Liver (tissue), 9 donors: ENCODE measurements around the gene ELOB. TPM values are rescaled to one million over a fixed set of nuclear protein-coding genes. Genes with fewer than 3 reads are reported as not detected.

Experiments used
- DNase-seq: peaks from one replicate; pipeline ENCODE4 v3.0.0-alpha.2; 2017; ENCODE audit warnings: low spot score
- H3K27ac ChIP-seq, 2 donors: one replicate each; pipeline ENCODE4 v1.7.0; 2013; ENCODE audit warnings: inconsistent platforms in 2 of 2, low read length in 2 of 2, control low read depth in 1 of 2, low read depth in 1 of 2, mild to moderate bottlenecking in 1 of 2
- H3K27me3 ChIP-seq, 4 donors: one replicate each; pipeline versions ENCODE4 v1.6.1 to v1.7.0; 2013; ENCODE audit warnings: low read length in 3 of 4, inconsistent platforms in 1 of 4, mild to moderate bottlenecking in 1 of 4, moderate library complexity in 1 of 4; ENCODE audit not compliant: control insufficient read depth in 4 of 4, insufficient read depth in 4 of 4
- H3K36me3 ChIP-seq, 4 donors: one replicate each; pipeline versions ENCODE4 v1.6.1 to v1.7.0; 2013; ENCODE audit warnings: low read length in 3 of 4, mild to moderate bottlenecking in 3 of 4, low read depth in 1 of 4, moderate library complexity in 1 of 4; ENCODE audit not compliant: control insufficient read depth in 4 of 4, insufficient read depth in 3 of 4
- H3K4me1 ChIP-seq, 4 donors: one replicate each; pipeline versions ENCODE4 v1.6.1 to v1.7.0; 2013; ENCODE audit warnings: low read length in 3 of 4, mild to moderate bottlenecking in 3 of 4, moderate library complexity in 1 of 4; ENCODE audit not compliant: control insufficient read depth in 4 of 4, insufficient read depth in 4 of 4
- H3K4me3 ChIP-seq, 3 donors: one replicate each; pipeline versions ENCODE4 v1.6.1 to v1.7.0; 2013; ENCODE audit warnings: low read length in 3 of 3, control low read depth in 1 of 3, low read depth in 1 of 3, mild to moderate bottlenecking in 1 of 3
- H3K9ac ChIP-seq, 2 donors: one replicate each; pipeline ENCODE4 v1.7.0; 2013; ENCODE audit warnings: low read length in 2 of 2, mild to moderate bottlenecking in 2 of 2, moderate library complexity in 2 of 2, control low read depth in 1 of 2, low read depth in 1 of 2
- H3K9me3 ChIP-seq, 4 donors: one replicate each; pipeline versions ENCODE4 v1.6.1 to v1.7.0; 2013; ENCODE audit warnings: low read length in 3 of 4; ENCODE audit not compliant: control insufficient read depth in 4 of 4
- FOXA1 ChIP-seq: IDR thresholded peaks from 2 replicates; pipeline ENCODE4 v1.6.1; 2016; ENCODE audit warnings: antibody characterized with exemption
- FOXA2 ChIP-seq: IDR thresholded peaks from 2 replicates; pipeline ENCODE4 v1.6.1; 2016; ENCODE audit warnings: antibody characterized with exemption
- GABPA ChIP-seq, 2 donors: IDR thresholded peaks in 1 of 2; conservative IDR thresholded peaks in 1 of 2; 2 replicates each; pipeline ENCODE4 v1.6.1; 2016; ENCODE audit warnings: antibody characterized with exemption in 2 of 2, mild to moderate bottlenecking in 1 of 2, moderate library complexity in 1 of 2
- HNF4G ChIP-seq: IDR thresholded peaks from 2 replicates; pipeline ENCODE4 v1.6.1; 2016; ENCODE audit warnings: antibody characterized with exemption
- JUND ChIP-seq, 2 donors: IDR thresholded peaks; 2 replicates each; pipeline ENCODE4 v1.6.1; 2016; ENCODE audit warnings: antibody characterized with exemption in 2 of 2
- NR2F2 ChIP-seq: IDR thresholded peaks from 2 replicates; pipeline ENCODE4 v1.6.1; 2016; ENCODE audit warnings: antibody characterized with exemption
- RAD21 ChIP-seq, 2 donors: IDR thresholded peaks; 2 replicates each; pipeline ENCODE4 v1.6.1; 2016; ENCODE audit warnings: antibody characterized with exemption in 2 of 2, mild to moderate bottlenecking in 2 of 2
- SP1 ChIP-seq: IDR thresholded peaks from 2 replicates; pipeline ENCODE4 v1.6.1; 2018; ENCODE audit warnings: antibody characterized with exemption, mild to moderate bottlenecking
- TAF1 ChIP-seq: conservative IDR thresholded peaks from 2 replicates; pipeline ENCODE4 v1.6.1; 2016; ENCODE audit warnings: antibody characterized with exemption, mild to moderate bottlenecking
- WGBS: extraction: QIAGEN DNeasy Blood & Tissue Kit; methylation state at CpG from one replicate; pipeline ENCODE4 v1.1.7; 2013; 5-methylcytosine and 5-hydroxymethylcytosine counted together
- polyA plus RNA-seq, 2 donors: library from polyadenylated mRNA; stranded (reverse) in 1 of 2; unstranded in 1 of 2; fragments of 200-250 nt in 1 of 2; fragments of >200 nt in 1 of 2; fragmentation: Nextera tagmentation in 1 of 2; extraction: Ambion mirVana in 1 of 2; gene quantifications; one replicate each; pipeline versions ENCODE4 v1.2.1 to v1.2.3, GENCODE V29; 2013 to 2015
- total RNA-seq, 2 donors: library from RNA; depleted of rRNA; stranded (reverse); fragments of >200 nt; gene quantifications; one replicate each; pipeline ENCODE4 v1.2.3, GENCODE V29; 2014
- TF ChIP-seq, protein P1 (sequence below): IDR thresholded peaks from 2 replicates; pipeline ENCODE4 v1.6.1; 2016; ENCODE audit warnings: antibody characterized with exemption
- TF ChIP-seq, protein P2 (sequence below): IDR thresholded peaks from 2 replicates; pipeline ENCODE4 v1.6.1; 2016; ENCODE audit warnings: antibody characterized with exemption
- TF ChIP-seq, protein P3 (sequence below): fragments of 150-350 bp; IDR thresholded peaks from 2 replicates; pipeline ENCODE4 v1.5.1; 2017; ENCODE audit warnings: improper control_type of control experiment, low read depth, low read length; ENCODE audit not compliant: missing input control
- TF ChIP-seq, protein P4 (sequence below): IDR thresholded peaks from 2 replicates; pipeline ENCODE4 v1.6.1; 2016; ENCODE audit warnings: antibody characterized with exemption, mild to moderate bottlenecking
- donor health status: healthy.
- donor health status: healthy.
- donor health status: healthy.
- donor health status: healthy.
- donor health status: healthy.

ELOB gene
- total and polyA plus RNA-seq, 4 donors: 114 to 395 (median 313) TPM

DNA sequence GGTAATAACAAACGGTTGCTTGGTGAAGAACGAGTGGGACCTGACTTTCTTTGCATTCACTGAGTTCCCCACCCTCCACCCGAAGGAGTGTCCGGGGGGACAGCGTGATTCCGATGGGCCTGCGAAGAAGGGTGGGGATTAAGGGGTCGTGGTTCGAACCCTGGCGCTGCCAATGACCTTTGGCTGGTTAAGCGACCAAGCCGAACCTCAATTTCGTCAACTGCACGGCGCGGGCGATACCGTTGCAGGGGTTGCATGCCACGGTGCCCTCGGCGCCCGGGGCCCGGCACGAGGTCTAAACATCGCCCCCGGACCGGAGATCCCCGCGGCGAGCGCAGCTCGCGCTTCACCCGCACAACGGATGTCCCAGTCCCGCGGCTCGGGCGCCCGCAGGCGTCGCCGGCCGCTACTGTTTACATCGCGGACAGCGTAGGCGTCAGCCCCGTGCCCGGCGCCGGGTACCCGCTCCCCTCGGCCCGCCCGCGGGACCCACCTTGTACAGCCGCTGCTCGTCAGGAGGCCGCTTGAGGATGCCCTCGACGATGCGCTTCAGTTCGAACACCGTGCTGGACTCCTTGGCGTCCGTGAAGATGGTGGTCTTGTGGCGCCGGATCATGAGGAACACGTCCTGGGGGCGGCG, 460 bp downstream of the ELOB start:
- H3K4me3 ChIP-seq: peak overlapping the region; percentile 86 to 93 (median 90)
- DNase-seq: peak; percentile 59
- H3K36me3 ChIP-seq: peaks cover 3 to 23% (median 7%) of the 10 kb centered on the region in 4 donors
- H3K27me3 ChIP-seq: no peaks in the 10 kb centered on the region
- WGBS: under 1% methylated on average over 72 of the region's 72 CpGs
- peaks cover 10 to 26% (median 18%) of the 10 kb centered on the region in 4 donors for H3K4me1 ChIP-seq
- no peaks in the 10 kb centered on the region for H3K9me3 ChIP-seq
- peak overlapping the region; percentile 33 to 72 for H3K9ac ChIP-seq
- peak overlapping the region; percentile 17 to 38 for H3K27ac ChIP-seq
- no peak for TF ChIP-seq GABPA (IDR thresholded peaks at IDR 0.05 in 1 of 2, conservative IDR thresholded peaks at IDR 0.05 in 1 of 2)

DNA sequence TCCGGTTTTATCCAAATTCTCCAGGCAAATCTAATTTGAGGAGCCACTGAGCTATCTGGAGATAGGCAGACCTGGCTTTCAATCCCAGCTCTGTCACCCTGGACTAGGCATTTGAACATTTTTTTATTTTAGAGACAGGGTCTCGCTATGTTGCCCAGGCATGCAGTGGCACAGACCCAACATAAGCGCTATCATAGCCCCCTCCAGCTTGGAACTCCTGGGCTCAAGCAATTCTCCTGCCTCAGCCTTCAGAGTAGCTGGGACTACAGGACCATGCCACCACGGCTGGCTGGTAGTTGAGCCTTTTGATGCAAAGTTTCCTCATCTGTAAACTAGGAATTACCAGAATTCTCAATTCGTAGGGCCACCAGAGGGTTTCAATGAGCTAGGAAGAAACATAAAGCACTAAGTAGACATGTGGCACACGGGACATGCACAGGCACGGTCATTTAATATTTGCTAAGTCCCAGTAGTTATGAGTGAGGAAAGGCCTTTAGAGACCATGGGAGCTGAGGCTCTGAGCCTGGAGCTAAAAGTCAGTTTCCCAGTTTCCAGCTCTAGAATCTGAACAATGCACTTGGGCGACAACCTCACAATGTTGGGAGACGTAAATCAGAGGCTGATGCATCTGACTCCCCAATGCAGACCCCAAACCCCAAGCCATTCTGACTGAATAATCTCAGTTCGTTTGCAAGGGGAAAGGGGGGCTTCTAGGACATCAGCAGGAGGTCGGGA, 1.1 kb downstream of the ELOB start:
- Histone ChIP-seq H3K9ac (peak overlapping the region; percentile 33 to 72), H3K4me3 (peak overlapping the region; percentile 86 to 93 (median 90)), H3K4me1 (peaks cover 10 to 26% (median 18%) of the 10 kb centered on the region in 4 donors), H3K9me3 (no peaks in the 10 kb centered on the region), H3K36me3 (peaks cover 4 to 30% (median 14%) of the 10 kb centered on the region in 4 donors), H3K27ac (peak overlapping the region in 1 of 2 donors; percentile 17), H3K27me3 (no peaks in the 10 kb centered on the region)
- no peak for TF ChIP-seq NR2F2
- TF ChIP-seq RAD21 (IDR thresholded peaks at IDR 0.05): no peak
- TF ChIP-seq HNF4G: no peak
- no peak for TF ChIP-seq JUND (IDR thresholded peaks at IDR 0.05)
- TF ChIP-seq GABPA (IDR thresholded peaks at IDR 0.05 in 1 of 2, conservative IDR thresholded peaks at IDR 0.05 in 1 of 2): no peak
- TF ChIP-seq SP1: no peak
- DNase-seq: no peak
- 55% methylated on average over 11 of the region's 11 CpGs for WGBS

DNA sequence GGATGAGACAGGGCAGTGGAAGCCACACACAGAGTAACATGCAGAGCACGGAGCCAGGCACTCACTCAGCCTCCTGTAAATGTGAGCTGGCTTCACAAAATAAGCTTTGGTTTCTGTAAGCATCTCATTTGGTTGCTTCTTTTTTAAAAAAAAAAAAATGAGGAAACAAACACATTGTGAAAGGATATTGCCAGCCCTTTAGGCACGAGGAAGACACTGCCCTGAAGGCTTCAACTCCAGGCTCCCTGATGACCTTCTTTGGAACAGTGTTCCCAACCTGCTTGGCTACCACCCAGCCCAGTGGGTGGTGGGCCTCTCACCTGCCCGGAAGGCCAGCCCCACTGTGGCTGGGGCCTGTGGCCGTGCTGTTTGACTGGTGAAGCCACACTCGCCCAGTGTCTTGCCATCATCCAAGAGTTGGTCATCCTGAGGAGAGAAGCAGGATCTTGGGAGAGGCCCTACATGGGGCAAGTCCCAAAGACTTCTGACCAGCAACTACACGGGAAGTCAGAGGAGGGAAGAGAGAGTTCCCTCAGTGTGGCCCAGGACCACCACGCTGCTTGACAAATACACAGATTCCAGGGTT, 1.9 kb downstream of the ELOB start:
- peaks cover 10 to 37% (median 17%) of the 10 kb centered on the region in 4 donors for H3K36me3 ChIP-seq
- H3K27me3 ChIP-seq: no peaks in the 10 kb centered on the region
- peaks cover 10 to 26% (median 18%) of the 10 kb centered on the region in 4 donors for H3K4me1 ChIP-seq
- H3K27ac ChIP-seq: no peak overlapping the region
- 87% methylated on average over 7 of the region's 7 CpGs for WGBS
- no peak overlapping the region for H3K4me3 ChIP-seq
- no peak overlapping the region for H3K9ac ChIP-seq
- TF ChIP-seq, protein P1, sequence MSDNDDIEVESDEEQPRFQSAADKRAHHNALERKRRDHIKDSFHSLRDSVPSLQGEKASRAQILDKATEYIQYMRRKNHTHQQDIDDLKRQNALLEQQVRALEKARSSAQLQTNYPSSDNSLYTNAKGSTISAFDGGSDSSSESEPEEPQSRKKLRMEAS: no peak
- TF ChIP-seq FOXA2: no peak
- TF ChIP-seq, protein P2, sequence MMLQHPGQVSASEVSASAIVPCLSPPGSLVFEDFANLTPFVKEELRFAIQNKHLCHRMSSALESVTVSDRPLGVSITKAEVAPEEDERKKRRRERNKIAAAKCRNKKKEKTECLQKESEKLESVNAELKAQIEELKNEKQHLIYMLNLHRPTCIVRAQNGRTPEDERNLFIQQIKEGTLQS: no peak
- no peak for TF ChIP-seq NR2F2
- no peak for TF ChIP-seq FOXA1
- no peak for TF ChIP-seq SP1
- TF ChIP-seq TAF1: no peak
- TF ChIP-seq, protein P3, sequence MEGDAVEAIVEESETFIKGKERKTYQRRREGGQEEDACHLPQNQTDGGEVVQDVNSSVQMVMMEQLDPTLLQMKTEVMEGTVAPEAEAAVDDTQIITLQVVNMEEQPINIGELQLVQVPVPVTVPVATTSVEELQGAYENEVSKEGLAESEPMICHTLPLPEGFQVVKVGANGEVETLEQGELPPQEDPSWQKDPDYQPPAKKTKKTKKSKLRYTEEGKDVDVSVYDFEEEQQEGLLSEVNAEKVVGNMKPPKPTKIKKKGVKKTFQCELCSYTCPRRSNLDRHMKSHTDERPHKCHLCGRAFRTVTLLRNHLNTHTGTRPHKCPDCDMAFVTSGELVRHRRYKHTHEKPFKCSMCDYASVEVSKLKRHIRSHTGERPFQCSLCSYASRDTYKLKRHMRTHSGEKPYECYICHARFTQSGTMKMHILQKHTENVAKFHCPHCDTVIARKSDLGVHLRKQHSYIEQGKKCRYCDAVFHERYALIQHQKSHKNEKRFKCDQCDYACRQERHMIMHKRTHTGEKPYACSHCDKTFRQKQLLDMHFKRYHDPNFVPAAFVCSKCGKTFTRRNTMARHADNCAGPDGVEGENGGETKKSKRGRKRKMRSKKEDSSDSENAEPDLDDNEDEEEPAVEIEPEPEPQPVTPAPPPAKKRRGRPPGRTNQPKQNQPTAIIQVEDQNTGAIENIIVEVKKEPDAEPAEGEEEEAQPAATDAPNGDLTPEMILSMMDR: no peak
- TF ChIP-seq, protein P4, sequence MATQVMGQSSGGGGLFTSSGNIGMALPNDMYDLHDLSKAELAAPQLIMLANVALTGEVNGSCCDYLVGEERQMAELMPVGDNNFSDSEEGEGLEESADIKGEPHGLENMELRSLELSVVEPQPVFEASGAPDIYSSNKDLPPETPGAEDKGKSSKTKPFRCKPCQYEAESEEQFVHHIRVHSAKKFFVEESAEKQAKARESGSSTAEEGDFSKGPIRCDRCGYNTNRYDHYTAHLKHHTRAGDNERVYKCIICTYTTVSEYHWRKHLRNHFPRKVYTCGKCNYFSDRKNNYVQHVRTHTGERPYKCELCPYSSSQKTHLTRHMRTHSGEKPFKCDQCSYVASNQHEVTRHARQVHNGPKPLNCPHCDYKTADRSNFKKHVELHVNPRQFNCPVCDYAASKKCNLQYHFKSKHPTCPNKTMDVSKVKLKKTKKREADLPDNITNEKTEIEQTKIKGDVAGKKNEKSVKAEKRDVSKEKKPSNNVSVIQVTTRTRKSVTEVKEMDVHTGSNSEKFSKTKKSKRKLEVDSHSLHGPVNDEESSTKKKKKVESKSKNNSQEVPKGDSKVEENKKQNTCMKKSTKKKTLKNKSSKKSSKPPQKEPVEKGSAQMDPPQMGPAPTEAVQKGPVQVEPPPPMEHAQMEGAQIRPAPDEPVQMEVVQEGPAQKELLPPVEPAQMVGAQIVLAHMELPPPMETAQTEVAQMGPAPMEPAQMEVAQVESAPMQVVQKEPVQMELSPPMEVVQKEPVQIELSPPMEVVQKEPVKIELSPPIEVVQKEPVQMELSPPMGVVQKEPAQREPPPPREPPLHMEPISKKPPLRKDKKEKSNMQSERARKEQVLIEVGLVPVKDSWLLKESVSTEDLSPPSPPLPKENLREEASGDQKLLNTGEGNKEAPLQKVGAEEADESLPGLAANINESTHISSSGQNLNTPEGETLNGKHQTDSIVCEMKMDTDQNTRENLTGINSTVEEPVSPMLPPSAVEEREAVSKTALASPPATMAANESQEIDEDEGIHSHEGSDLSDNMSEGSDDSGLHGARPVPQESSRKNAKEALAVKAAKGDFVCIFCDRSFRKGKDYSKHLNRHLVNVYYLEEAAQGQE: no peak
- no peak for TF ChIP-seq JUND (IDR thresholded peaks at IDR 0.05)
- no peak for TF ChIP-seq GABPA (IDR thresholded peaks at IDR 0.05 in 1 of 2, conservative IDR thresholded peaks at IDR 0.05 in 1 of 2)
- no peak for DNase-seq
- no peaks in the 10 kb centered on the region for H3K9me3 ChIP-seq
